ENCODE measurements around the gene PDCD4.

PDCD4 gene

DNA sequence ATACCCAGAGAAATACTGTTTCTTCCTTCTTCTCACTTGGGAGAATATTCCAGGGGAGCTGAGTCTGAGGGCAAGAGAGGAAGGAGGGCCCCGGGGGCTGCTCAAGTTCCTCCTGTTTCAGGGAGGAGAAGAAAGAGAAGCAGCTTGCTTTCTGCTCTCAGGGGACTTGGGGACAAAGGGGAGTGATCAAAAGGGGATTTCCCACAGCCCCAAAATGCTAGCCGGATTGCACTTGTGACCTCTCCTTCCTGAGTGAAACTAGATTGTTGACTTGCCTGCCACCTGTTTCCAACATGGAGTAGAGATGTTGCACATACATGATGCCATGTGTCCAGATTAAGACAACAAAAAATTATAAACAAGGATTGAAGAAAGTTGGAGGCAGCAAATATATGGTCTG is 28.7 kb upstream of the PDCD4 start:
- DNase-seq: no peak

DNA sequence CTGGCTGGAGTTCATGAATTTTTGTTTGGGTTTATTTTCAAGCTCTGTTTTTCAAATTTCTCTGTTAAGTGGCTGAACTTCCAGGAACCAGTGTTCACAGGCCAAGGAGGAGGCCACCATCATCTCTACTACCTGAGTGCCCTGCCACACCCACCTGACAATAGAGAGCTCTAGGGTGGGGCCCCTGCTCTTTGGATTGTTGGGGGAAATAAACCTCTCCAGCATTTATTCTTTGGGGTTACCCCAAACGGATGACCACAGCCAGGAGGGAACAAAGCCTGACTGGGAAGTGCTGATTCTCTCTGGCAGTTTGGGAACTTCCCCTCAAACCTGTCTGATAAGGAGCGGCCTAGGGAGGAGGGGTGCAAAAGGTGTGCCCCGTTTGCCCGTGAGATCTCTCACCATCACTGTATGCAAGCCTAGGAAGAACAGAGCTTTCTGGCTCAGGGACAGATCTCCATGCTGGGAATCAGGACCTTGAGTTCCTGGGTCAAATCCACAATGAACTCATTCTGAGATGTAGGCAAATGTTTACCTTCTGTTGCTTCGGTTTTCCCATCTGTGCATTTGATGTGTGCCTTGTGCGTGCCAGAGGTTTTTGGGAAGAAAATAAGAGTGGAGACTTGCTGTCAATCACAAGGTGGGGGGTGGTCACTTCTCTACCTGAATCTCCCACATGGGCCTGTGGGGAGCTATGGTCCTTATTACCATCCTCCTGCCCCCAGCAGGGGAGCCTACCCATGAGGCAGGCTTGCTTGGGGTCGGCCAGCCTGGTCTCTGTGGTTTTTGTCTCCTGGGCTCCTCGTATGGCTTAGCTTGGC is 27.7 kb upstream of the PDCD4 start:
- no peak for DNase-seq

- no peak for DNase-seq
These were observed 27.2 kb upstream of the PDCD4 start for GRCh38 chr10:110844617-110844881.

DNA sequence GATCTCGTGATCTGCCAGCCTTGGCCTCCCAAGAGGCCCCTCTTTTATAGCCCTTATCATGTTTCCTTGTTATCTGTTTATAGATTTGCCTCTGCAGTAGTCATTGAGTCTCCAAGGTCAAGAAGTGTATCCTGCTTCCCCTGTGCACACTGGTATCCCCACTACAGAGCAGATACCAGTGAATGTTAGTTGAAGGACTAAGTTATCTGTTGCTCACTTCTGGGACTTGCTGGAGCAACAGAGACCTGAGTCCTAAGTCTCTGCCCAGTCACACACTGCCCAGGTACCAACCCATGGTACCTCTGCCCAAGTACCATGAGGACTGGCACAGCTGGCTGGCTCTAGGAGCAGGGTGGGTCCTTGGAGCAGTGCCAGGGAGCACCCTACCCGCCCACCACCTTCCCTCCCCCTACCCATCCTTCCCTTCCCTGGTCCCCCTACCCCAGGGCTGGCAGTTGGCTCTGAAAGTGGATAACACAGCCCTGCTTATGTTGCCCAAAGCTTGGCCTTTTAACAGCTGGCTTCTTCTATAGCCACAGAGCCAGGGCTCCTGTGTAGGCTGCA is 26.5 kb upstream of the PDCD4 start:
- no peak for DNase-seq

DNA sequence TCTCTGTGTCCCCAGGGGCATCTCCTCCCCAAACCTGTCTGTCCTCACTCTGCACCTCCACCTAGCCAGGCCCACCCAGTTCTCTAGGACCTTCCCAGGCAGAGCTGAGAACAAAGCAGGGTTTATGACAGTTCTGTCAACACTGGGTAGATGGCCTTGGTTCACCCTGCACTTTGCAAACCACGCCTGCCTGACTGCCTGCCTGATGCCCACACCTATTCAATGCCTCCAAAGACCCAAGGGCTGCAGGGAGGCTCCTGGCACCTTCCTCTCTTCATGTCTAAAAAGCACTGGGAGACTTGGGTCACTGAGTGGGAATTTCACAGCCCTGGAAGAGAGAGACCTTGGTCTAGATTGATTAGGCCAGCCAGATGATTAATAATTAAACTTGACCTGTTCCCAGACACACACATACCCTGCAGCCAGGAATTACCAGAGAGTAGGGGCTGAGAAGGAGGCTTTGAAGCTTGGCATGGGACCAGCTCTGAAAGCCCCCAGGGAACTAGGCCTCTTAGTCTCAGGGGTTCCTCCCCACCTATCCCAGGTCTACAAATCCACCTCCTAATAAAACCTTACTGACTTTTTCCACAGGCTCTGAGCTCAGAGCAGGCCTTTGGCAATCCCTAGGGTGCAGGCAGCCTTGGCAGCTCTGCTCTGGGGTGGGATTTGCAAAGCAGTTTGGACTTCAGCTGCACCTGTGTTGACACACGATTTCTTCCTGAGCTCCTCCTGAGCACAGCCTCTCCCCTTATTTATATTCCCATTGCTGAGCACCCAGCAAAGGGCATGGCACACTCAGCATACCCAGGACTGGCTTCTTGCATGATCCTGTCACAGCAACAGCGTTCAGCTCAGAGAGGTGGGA is 25.7 kb upstream of the PDCD4 start:
- peak; percentile 39 for DNase-seq

GRCh38 chr10:110847374-110847773 is 24.4 kb upstream of the PDCD4 start:
- DNase-seq: no peak

DNA sequence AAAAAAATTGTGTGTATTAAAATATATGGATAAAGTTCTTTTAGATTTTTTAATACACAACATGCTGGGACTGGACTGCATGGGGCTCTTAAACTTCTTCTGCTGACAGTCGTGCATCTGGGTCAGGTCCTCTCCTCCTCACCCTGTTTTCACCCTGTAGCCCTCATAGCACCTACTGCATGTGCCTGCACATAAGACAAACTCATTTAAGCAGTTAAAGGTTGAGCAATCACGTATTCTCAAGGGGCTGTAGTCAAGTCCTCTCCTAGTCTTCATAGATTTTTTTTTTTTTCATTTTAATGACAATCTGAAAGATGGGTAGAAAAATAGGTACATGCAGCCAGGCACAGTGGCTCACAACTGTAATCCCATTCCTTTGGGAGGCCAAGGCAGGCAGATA is 23.6 kb upstream of the PDCD4 start:
- no peak for DNase-seq

GRCh38 chr10:110850099-110850498 is 21.6 kb upstream of the PDCD4 start:
- no peak for DNase-seq

- DNase-seq: peak; percentile 55
These were observed 20.6 kb upstream of the PDCD4 start for GRCh38 chr10:110851020-110851612.

DNA sequence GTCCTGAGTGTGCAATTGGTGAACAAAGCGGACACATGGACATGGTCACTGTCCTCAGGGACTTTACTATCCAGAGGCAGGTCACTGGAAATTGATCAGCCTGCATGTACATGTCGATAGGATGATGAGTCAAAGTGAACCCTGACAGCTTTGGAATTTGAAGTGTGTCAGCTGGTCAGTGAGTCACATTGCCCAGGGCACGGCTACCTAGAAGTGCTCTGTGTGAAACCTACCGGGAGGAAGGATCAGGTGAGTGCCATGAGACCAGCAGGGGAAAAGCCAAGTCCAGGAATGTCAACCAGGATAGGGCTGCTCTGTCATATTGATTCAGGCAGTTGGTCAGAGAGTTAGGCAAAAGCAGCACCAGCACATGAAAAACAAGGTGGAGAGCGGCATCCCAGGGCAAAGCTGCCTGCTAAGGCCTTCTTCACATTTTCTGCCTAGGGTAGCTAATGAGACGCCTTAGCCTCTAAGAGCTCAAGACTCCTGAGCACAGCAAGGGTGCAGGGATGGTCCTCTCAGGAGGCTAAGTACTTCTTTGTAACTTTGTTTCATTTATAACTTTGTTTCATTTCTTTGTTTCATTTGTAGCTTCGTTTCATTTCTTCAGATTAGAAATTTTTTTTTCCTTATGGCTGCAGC is 19.4 kb upstream of the PDCD4 start:
- DNase-seq: peak; percentile 98

GRCh38 chr10:110852947-110853346 is 18.8 kb upstream of the PDCD4 start:
- DNase-seq: peak; percentile 66

GRCh38 chr10:110853921-110854605 is 17.7 kb upstream of the PDCD4 start:
- DNase-seq: no peak

DNA sequence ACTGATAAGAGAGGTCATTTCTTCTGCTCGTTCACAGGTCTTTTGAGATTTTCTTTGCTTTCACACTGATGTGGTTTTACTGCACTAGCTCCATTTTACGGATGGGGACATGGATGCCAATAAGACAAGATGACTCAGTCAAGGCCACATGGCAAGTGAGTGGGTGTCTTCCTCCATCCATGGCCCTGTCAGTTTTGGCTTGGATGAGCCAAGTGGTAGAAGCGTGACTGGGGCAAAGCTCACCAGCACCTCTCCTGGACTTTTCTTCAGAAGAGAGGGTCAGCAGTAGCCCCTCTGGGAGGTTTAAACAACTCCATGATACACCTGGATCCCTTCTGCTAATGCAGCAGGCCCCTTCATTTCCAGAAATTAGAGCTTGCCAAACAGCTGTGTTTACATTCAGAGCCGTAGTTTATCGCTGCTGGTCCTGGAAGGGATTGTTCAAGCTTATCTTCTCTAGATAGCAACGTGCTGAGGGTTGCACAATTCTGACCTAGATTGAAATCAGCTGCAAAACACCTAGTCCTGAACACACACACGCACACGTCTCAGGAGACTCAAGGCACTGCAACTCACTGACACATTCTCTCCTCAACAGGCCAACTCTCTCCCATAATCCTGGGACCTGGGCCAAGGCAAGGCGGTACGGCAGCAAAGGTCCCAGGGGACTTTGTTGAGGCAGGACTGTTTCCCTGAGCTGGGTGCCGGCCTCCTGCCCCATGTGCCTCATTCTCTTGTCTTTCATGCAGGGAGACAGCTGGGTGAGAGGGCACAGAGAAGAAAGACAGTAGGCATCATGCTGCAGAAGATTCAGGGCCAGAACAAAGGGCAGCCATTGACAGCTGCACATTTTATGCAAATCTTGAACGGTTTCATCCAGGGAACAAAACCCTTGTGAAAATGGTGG is 14.2 kb upstream of the PDCD4 start:
- peak; percentile 55 for DNase-seq

- DNase-seq: no peak
These were observed 13.3 kb upstream of the PDCD4 start for GRCh38 chr10:110858297-110858934.

DNA sequence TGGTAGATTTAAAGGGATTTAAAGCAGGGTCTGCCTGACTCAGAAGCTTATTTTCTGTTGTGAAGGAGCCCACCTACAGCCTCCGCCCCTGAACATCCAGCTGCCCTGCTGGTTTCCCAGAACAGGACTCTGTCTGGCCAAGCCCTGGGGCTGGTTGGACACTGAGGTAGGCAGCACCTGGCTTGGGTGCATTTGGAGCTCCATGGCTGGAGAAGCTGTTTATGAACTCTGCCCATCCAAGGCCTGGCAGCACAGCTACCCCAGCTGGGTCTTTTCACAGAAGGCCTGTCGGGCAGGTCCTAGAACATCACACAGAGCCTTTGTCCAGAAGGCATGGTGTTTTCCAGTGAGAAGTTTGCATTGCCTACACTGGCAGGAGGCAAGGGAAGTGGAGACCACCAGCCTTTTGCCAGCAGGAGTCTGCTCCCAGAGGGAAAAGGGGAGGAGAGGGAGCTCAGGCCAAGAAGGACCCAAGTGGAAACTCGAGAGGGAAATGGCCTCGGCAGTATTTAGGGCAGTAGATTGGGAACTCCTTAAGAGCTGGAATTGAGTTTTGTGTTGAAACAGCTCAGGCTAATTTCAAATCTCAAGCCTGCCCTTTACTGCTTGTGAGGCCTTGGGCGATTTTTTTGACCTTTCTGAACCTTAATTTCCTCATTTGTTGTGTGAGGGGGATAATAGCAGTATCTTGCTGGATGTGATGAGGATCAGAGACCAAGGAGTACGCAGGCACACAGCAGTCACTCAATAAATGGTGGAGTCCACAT is 12.3 kb upstream of the PDCD4 start:
- peak; percentile 20 for DNase-seq

DNA sequence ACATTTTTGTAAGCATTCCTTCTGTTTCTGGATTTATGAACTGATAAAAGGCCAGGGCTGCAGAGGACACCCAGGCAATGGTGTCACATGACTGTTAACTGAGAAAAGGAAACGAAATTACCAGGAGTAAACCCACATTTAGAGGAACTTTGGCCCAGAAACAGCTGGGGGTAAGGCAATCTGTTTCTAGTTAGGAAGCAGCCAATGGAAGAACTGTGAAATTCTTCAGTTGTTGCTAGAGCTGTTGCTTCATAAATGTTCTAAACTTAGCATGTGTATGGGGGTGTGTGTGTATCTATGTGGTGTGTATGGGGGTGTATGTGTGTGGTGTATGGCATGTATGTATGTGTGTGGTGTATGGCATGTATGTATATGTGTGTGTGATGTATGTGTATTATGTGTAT is 11.8 kb upstream of the PDCD4 start:
- DNase-seq: no peak

- DNase-seq: peak; percentile 70
These were observed 11.0 kb upstream of the PDCD4 start for GRCh38 chr10:110860576-110861241.

DNA sequence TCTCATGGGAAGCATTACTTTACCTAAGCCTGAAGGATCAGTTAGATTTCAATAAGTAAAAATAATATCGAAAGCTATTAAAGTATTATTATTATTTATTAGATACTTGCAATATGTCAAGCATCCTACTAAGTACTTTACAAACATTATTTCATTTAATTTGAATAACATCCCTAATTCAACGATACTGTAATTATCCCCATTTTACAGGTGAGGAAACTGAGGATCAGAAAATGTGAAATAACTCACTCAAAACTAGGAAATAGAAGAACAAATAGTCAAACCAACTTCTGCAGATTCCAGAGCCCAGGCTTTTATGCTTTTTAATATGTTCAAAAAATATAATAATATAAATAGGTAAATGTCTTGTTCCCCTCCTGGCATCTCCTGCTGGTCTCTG is 10.3 kb upstream of the PDCD4 start:
- no peak for DNase-seq

- no peak for DNase-seq
These were observed 9.6 kb upstream of the PDCD4 start for GRCh38 chr10:110861930-110862649.
